ENCODE data around the gene REST.

DNA sequence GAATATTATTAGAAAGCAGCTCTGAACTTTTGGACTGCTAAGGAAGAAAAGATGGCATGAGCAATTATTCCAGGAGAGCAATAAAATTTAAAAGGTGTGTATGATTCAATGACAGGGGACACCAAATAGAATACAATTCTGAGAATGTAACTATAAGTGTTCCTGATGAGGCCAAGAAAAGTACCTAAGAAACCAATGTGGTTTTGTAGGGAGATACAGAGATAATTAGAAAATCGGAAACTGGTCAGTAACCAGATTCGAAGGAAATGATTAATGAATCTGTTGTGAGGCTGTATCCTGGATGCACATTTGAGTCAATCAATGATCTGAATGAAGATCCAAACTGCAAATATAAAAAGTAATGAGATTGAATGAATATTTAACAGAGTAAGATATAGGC is 63.7 kb downstream of the REST start:
- no peak for TF ChIP-seq EZH2 (IDR thresholded peaks at IDR 0.05; ENCODE audit: low read depth)
- TF ChIP-seq, protein P1, sequence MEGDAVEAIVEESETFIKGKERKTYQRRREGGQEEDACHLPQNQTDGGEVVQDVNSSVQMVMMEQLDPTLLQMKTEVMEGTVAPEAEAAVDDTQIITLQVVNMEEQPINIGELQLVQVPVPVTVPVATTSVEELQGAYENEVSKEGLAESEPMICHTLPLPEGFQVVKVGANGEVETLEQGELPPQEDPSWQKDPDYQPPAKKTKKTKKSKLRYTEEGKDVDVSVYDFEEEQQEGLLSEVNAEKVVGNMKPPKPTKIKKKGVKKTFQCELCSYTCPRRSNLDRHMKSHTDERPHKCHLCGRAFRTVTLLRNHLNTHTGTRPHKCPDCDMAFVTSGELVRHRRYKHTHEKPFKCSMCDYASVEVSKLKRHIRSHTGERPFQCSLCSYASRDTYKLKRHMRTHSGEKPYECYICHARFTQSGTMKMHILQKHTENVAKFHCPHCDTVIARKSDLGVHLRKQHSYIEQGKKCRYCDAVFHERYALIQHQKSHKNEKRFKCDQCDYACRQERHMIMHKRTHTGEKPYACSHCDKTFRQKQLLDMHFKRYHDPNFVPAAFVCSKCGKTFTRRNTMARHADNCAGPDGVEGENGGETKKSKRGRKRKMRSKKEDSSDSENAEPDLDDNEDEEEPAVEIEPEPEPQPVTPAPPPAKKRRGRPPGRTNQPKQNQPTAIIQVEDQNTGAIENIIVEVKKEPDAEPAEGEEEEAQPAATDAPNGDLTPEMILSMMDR (conservative IDR thresholded peaks at IDR 0.05) = no peak
